ENCODE data around the gene RNF157.

The RNF157 gene

GRCh38 chr17:76119409-76120371, 120.6 kb downstream of the RNF157 start:
- DNase-seq = no peak

- DNase-seq = no peak
Measured at GRCh38 chr17:76115138-76115754, 125.0 kb downstream of the RNF157 start.

GRCh38 chr17:76111956-76112355, 128.3 kb downstream of the RNF157 start:
- no peak for DNase-seq

GRCh38 chr17:76107509-76107908, 132.8 kb downstream of the RNF157 start:
- no peak for DNase-seq

- no peak for DNase-seq
Measured at GRCh38 chr17:76106703-76107102, 133.6 kb downstream of the RNF157 start.

- no peak for DNase-seq
Measured at GRCh38 chr17:76104896-76105231, 135.4 kb downstream of the RNF157 start.

- no peak for DNase-seq
Measured at GRCh38 chr17:76104140-76104895, 136.0 kb downstream of the RNF157 start.

- DNase-seq = peak; percentile 95
Measured at GRCh38 chr17:76103274-76104139, 136.8 kb downstream of the RNF157 start, which contains the start of gene EXOC7. TSS of gene EXOC7 (minus strand) at chr17:76103787. CDS start at chr17:76103692, 95 bp downstream.

- no peak for DNase-seq
Measured at GRCh38 chr17:76102944-76103273, 137.4 kb downstream of the RNF157 start.

GRCh38 chr17:76097716-76098295, 142.5 kb downstream of the RNF157 start:
- DNase-seq = no peak

GRCh38 chr17:76095943-76096342, 144.3 kb downstream of the RNF157 start:
- no peak for DNase-seq

- no peak for DNase-seq
Measured at GRCh38 chr17:76094046-76094445, 146.2 kb downstream of the RNF157 start.

GRCh38 chr17:76092526-76093413, 147.5 kb downstream of the RNF157 start:
- no peak for DNase-seq

Data from CD4-positive, alpha-beta T cell treated with Interleukin-17A for 4 hours (primary cell).